Transverse colon (tissue), 4 donors: ENCODE measurements around the gene AHDC1.

ENCODE experiments used
- POLR2A ChIP-seq: fragments of 450-650 bp; IDR thresholded peaks from one replicate; pipeline ENCODE4 v1.6.1; 2016; ENCODE audit warnings: antibody characterized with exemption, mild to moderate bottlenecking, moderate library complexity
- POLR2AphosphoS5 ChIP-seq, 3 donors: sonication (generic); formaldehyde crosslinking; IDR thresholded peaks; one replicate each; pipeline ENCODE4 v1.6.1; 2016; ENCODE audit warnings: antibody characterized with exemption in 3 of 3
- TF ChIP-seq, protein P1 (sequence below), 5 experiments: fragments of 200-600 bp in 3 of 5; fragments of 450-650 bp in 2 of 5; sonication (generic) in 3 of 5; IDR thresholded peaks; 1 replicate in 2 of 5; 2 replicates in 3 of 5; pipeline ENCODE4 v1.5.1; 2016 to 2017; ENCODE audit warnings: antibody characterized with exemption in 5 of 5, inconsistent platforms in 3 of 5, mild to moderate bottlenecking in 2 of 5, moderate library complexity in 1 of 5

DNA sequence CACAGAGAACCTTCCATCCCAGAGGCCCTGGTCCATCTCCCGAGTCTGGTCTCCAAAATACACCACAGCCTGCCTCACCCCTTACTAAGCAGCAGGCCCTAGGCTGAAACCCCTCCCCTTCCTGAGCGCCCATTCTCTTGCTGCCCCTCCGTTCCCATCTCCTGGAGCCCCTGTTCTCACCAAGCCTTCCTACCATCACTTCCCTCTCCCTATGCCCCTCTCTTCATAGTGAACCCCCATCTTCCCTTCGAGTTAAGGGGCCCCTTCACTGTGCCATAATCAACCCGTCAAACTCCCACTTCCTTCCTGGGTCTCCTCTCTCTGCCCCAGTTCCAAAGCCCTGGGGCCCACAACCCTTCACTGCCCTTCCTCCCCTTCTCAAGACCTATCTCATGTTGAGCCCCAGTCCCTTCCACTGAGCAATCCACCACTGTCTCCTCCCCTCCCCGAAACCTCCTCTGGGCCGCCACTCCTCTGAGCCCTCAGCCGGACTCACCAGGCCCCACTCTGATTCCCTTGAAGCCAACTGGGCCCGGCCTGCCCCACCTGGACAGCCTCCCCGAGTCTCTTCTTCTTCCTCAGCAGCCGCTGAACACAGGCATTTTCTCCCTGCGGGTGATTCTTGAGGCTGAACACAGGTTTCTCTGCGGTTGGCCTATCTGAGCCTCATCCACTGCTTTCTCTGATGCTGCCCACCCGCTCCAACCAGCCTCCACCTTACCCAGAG lies 71.8 kb downstream of the AHDC1 start:
- TF ChIP-seq, protein P1, sequence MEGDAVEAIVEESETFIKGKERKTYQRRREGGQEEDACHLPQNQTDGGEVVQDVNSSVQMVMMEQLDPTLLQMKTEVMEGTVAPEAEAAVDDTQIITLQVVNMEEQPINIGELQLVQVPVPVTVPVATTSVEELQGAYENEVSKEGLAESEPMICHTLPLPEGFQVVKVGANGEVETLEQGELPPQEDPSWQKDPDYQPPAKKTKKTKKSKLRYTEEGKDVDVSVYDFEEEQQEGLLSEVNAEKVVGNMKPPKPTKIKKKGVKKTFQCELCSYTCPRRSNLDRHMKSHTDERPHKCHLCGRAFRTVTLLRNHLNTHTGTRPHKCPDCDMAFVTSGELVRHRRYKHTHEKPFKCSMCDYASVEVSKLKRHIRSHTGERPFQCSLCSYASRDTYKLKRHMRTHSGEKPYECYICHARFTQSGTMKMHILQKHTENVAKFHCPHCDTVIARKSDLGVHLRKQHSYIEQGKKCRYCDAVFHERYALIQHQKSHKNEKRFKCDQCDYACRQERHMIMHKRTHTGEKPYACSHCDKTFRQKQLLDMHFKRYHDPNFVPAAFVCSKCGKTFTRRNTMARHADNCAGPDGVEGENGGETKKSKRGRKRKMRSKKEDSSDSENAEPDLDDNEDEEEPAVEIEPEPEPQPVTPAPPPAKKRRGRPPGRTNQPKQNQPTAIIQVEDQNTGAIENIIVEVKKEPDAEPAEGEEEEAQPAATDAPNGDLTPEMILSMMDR (IDR thresholded peaks at IDR 0.05): no peak
- TF ChIP-seq POLR2AphosphoS5 (IDR thresholded peaks at IDR 0.05): no peak
- TF ChIP-seq POLR2A: no peak
